HCT116 (cell line): Measurements from ENCODE around the gene KIN. TPM values are rescaled to one million over a fixed set of nuclear protein-coding genes. Genes with fewer than 3 reads are reported as not detected.

ENCODE experiments used
- ATAC-seq: fragments of 200-7000 bp; cut with Tn5 transposase; 2 replicates; pipeline ENCODE4 v1.9.1; 2020; ENCODE audit warnings: mild to moderate bottlenecking, moderate library complexity
- BruUV-seq: library from RNA; stranded (reverse); fragments of 400-500 nt; replicated peaks from 2 replicates; lab custom pipeline; 2021; lab: Mats Ljungman, UMichigan
- CTCF ChIA-PET: fragments of 300-600 bp; sonication (Branson Sonifier 250); formaldehyde crosslinking; loops from one replicate; lab custom pipeline; 2021; ENCODE audit warnings: antibody characterized with exemption; lab: Charles Lee
- POLR2A ChIA-PET: fragments of 300-600, 350-600 bp; sonication (Branson Sonifier 250); formaldehyde crosslinking; loops from one replicate; lab custom pipeline; 2021; ENCODE audit warnings: antibody characterized with exemption; lab: Charles Lee
- RAD21 ChIA-PET, 2 experiments: fragments of 300-600 bp; sonication (Branson Sonifier 250); formaldehyde crosslinking; loops; one replicate each; lab custom pipeline; 2023; ENCODE audit warnings: low total read pairs in 2 of 2; ENCODE audit not compliant: uncharacterized antibody in 2 of 2, unreplicated experiment in 2 of 2, low non-redundant PET in 1 of 2; lab: Charles Lee
- DNase-seq: peaks from one replicate; pipeline ENCODE4 v3.0.0-alpha.2; 2010; ENCODE audit warnings: low read depth, low spot score
- H2AFZ ChIP-seq: fragments of 200-600 bp; shearing (Covaris generic), sonication (generic); 2 replicates; pipeline ENCODE4 v1.6.1; 2017; ENCODE audit warnings: low read depth, mixed run types, mixed read lengths, antibody characterized with exemption, low read length; ENCODE audit not compliant: poor library complexity, severe bottlenecking
- H3K27ac ChIP-seq: 2 replicates; pipeline ENCODE4 v1.5.1; 2012; ENCODE audit warnings: low read depth, low read length
- H3K27me3 ChIP-seq: fragments of 200-600 bp; sonication (generic); 2 replicates; pipeline ENCODE4 v1.6.1; 2016; ENCODE audit warnings: mixed run types, low read length, mixed read lengths; ENCODE audit not compliant: insufficient read depth
- H3K36me3 ChIP-seq, 2 experiments: fragments of 200-500 bp in 1 of 2; fragments of 200-600 bp in 1 of 2; sonication (Bioruptor generic) in 1 of 2; sonication (generic) in 1 of 2; 2 replicates each; pipeline versions ENCODE4 v1.5.1 to v1.6.1; 2014 to 2016; ENCODE audit warnings: low read length in 2 of 2, inconsistent platforms in 1 of 2, mixed read lengths in 1 of 2, mixed run types in 1 of 2; ENCODE audit not compliant: insufficient read depth in 2 of 2, control insufficient read depth in 1 of 2
- H3K4me1 ChIP-seq, 2 experiments: fragments of 200-600 bp in 1 of 2; sonication (generic) in 1 of 2; 2 replicates each; pipeline versions ENCODE4 v1.5.1 to v1.6.1; 2012 to 2017; ENCODE audit warnings: low read length in 2 of 2, inconsistent platforms in 1 of 2, mild to moderate bottlenecking in 1 of 2, mixed read lengths in 1 of 2, mixed run types in 1 of 2, moderate library complexity in 1 of 2; ENCODE audit not compliant: insufficient read depth in 2 of 2, control insufficient read depth in 1 of 2
- H3K4me2 ChIP-seq: fragments of 200-600 bp; sonication (generic); 2 replicates; pipeline ENCODE4 v1.6.1; 2017; ENCODE audit warnings: mixed run types, low read length, mixed read lengths
- H3K4me3 ChIP-seq, 2 experiments: fragments of 200-600 bp in 1 of 2; sonication (generic) in 1 of 2; replicated peaks in 1 of 2; 2 replicates each; pipeline ENCODE4 v1.5.1; 2011 to 2016; ENCODE audit warnings: low read length in 2 of 2, control low read depth in 1 of 2, low read depth in 1 of 2, mild to moderate bottlenecking in 1 of 2, mixed read lengths in 1 of 2, mixed run types in 1 of 2
- H3K79me2 ChIP-seq: fragments of 200-600 bp; sonication (generic); 2 replicates; pipeline ENCODE4 v1.6.1; 2017; ENCODE audit warnings: mild to moderate bottlenecking, mixed run types, low read length, moderate library complexity, mixed read lengths; ENCODE audit not compliant: insufficient read depth
- H3K9ac ChIP-seq: fragments of 200-600 bp; sonication (generic); 2 replicates; pipeline ENCODE4 v1.6.1; 2016; ENCODE audit warnings: low read length, mixed read lengths
- H3K9me2 ChIP-seq: fragments of 200-600 bp; sonication (generic), shearing (Covaris generic); 2 replicates; pipeline ENCODE4 v1.6.1; 2017; ENCODE audit warnings: mixed run types, mild to moderate bottlenecking, moderate library complexity; ENCODE audit not compliant: insufficient read depth
- H3K9me3 ChIP-seq, 2 experiments: fragments of 200-500 bp in 1 of 2; fragments of 200-600 bp in 1 of 2; sonication (Bioruptor generic) in 1 of 2; sonication (generic) in 1 of 2; 2 replicates each; pipeline ENCODE4 v1.6.1; 2014 to 2017; ENCODE audit warnings: low read length in 2 of 2, mixed read lengths in 2 of 2, inconsistent platforms in 1 of 2, low read depth in 1 of 2, mild to moderate bottlenecking in 1 of 2, mixed run types in 1 of 2, moderate library complexity in 1 of 2; ENCODE audit not compliant: control insufficient read depth in 1 of 2, insufficient read depth in 1 of 2
- H4K20me1 ChIP-seq: fragments of 200-600 bp; sonication (generic), shearing (Covaris generic); 2 replicates; pipeline ENCODE4 v1.6.1; 2017; ENCODE audit warnings: mixed run types, mild to moderate bottlenecking, moderate library complexity; ENCODE audit not compliant: insufficient read depth
- CBX3 ChIP-seq: IDR thresholded peaks from 2 replicates; pipeline ENCODE4 v1.6.1; 2012; ENCODE audit warnings: low read depth
- CEBPB ChIP-seq: IDR thresholded peaks from 2 replicates; pipeline ENCODE4 v1.6.1; 2012; ENCODE audit warnings: low read depth
- FOSL1 ChIP-seq: IDR thresholded peaks from 2 replicates; pipeline ENCODE4 v1.6.1; 2012; ENCODE audit warnings: low read depth
- JUND ChIP-seq: IDR thresholded peaks from 2 replicates; pipeline ENCODE4 v1.6.1; 2012
- POLR2A ChIP-seq: IDR thresholded peaks from 2 replicates; pipeline ENCODE4 v1.7.0; 2011; ENCODE audit warnings: borderline replicate concordance; ENCODE audit not compliant: insufficient read depth, insufficient read length; ENCODE audit errors: extremely low read depth
- RAD21 ChIP-seq: IDR thresholded peaks from 2 replicates; pipeline ENCODE4 v1.6.1; 2012; ENCODE audit warnings: low read depth, mild to moderate bottlenecking
- REST ChIP-seq: IDR thresholded peaks from 2 replicates; pipeline ENCODE4 v1.6.1; 2012; ENCODE audit warnings: low read depth
- SRF ChIP-seq: IDR thresholded peaks from 2 replicates; pipeline ENCODE4 v1.6.1; 2012; ENCODE audit warnings: low read depth
- TCF7L2 ChIP-seq: IDR thresholded peaks from 2 replicates; pipeline ENCODE4 v1.7.0; 2011; ENCODE audit warnings: borderline replicate concordance, inconsistent platforms; ENCODE audit not compliant: insufficient read depth, insufficient read length; ENCODE audit errors: extremely low read depth
- intact Hi-C: fragments of 100-400 bp; cut with micrococcal nuclease; formaldehyde crosslinking; loops from 2 replicates; pipeline ENCODE4 v1.10.0; 2022
- total RNA-seq: library from RNA; stranded (reverse); gene quantifications from one replicate; pipeline ENCODE4 v1.2.1, GENCODE V29; 2021; ENCODE audit not compliant: unreplicated experiment

KIN gene
- total RNA-seq, 1 experiment from 2014 or later, result 13.6 TPM

DNA sequence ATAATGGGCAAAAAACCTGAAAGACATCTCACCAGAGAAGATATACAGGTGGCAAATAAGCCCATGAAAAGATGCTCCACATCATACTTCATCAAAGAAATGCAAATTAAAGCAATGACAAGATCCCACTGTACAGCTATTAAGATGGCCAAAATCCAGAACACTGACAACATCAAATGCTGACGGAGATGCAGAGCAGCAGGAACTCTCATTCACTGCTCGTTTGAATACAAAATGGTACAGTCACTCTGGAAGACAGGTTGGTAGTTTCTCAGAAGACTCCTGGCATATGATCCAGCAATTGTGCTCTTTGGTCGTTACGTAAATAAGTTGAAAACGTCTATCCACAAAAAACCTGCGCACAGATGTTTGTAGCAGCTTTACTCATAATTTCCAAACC is 35.5 kb downstream of the KIN start:
- no peaks in the 10 kb centered on the region for H3K9me3 ChIP-seq
- DNase-seq (no peak), ATAC-seq (no peak)
- peaks cover 0 to 5% of the 10 kb centered on the region in 2 experiments; a peak in 2 of 4 replicates for H3K4me1 ChIP-seq
- ChIA-PET CTCF (no interaction called here), POLR2A (no interaction called here), RAD21 (no interaction called here)
- no peak for TF ChIP-seq RAD21
- TF ChIP-seq REST, result no peak
- no peak for TF ChIP-seq FOSL1
- TF ChIP-seq TCF7L2, result no peak
- no peak for TF ChIP-seq JUND
- TF ChIP-seq CBX3, result no peak
- TF ChIP-seq POLR2A, result no peak
- no peak for TF ChIP-seq SRF
- TF ChIP-seq CEBPB, result no peak
- intact Hi-C loops, result loop anchor here (10.0 kb wide), 1 partner anchor 227 kb away; no protein-coding TSS in a partner anchor
- H3K9me2 ChIP-seq, result no peaks in the 10 kb centered on the region
- H3K27ac ChIP-seq, result no peak overlapping the region
- H2AFZ ChIP-seq, result no peak overlapping the region
- no peak overlapping the region for H3K9ac ChIP-seq
- H4K20me1 ChIP-seq, result no peaks in the 10 kb centered on the region
- BruUV-seq, result no TSS peak
- H3K36me3 ChIP-seq, result peaks cover 8 to 23% of the 10 kb centered on the region in 2 experiments
- H3K79me2 ChIP-seq, result no peaks in the 10 kb centered on the region
- no peak overlapping the region for H3K4me2 ChIP-seq
- H3K27me3 ChIP-seq, result no peaks in the 10 kb centered on the region
- H3K4me3 ChIP-seq, result no peak overlapping the region
